ENCODE data around the gene SLCO2A1.

SLCO2A1 gene

DNA sequence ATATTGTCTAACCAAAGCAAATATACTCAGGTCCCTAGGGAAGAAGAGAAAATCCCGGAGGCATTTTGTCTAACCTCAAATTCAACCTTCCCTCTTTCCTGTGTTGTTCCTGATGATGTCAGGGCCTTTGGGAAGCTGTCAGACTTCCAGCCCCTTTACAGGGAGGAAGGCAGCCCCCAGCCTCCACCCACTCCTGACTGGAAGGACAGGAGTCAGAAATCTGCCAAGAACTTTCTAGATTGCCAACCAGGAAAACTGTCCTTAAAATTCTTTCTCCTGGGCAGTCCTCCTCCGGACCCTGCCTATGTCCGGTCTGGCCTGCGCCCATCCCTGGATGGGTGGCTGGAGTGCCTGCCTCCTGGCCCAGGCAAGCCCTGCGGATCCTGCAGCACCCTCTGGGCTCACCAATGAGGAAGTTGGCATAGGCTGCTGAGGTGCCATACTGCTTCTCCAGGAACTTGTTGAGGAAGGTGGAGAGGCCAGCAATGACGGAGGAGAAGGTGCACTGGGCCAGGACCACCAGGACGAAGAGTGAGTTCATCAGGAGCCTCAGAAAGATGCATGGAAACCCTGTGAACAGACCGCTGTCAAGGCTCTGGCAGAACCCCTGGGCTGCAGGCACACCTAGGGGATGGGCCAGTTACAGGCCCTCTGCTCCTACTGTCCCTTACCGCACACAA, 81.5 kb downstream of the SLCO2A1 start:
- Mint-ChIP-seq H3K9me3 (no peaks in the 10 kb centered on the region), H3K4me3 (no peak overlapping the region)

DNA sequence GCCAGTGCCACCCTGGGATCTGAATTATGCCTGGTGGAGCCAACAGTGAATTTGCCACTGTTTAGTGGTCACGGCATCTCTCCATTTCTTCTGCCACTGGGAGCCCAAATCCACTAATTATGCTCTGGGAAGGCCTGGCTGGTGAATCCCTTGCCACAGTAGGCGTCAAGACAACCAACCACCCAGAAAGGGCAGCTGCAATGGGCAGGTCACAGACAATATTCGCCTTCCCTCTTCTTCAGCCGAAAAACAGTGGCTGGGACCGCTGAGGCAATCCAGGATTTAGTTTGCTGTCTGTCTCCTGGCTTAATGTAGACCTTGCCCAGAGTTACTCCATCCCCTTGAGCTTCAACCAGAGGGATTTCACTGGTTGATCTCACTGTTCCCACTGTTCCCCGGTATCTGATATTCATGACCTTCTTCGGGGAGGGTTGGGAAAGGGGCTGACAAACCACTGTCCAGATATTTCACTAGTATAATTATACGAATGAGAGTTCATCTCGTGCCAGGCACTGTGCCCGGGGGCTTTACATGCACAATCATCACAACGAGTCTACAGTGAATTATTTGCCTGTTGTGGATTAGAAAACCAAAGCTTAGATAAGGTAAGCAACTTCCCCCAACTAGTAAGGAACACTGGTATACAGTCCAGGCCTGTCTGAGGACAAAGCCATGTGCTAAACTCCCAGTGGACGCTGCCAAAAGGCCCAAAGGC, 84.2 kb downstream of the SLCO2A1 start:
- H3K4me1 Mint-ChIP-seq, result peaks cover 16% of the 10 kb centered on the region
- H3K4me3 Mint-ChIP-seq, result no peak overlapping the region
- DNase-seq (ENCODE audit: low spot score in 2 of 2) (no peak), ATAC-seq (no peak)
- H3K36me3 Mint-ChIP-seq, result no peaks in the 10 kb centered on the region
- no peak overlapping the region for H3K27ac Mint-ChIP-seq
- H3K9me3 Mint-ChIP-seq, result no peaks in the 10 kb centered on the region

More for the DNA sequence above, 81.5 kb downstream of the SLCO2A1 start:
- no peak for ATAC-seq
- no peak for DNase-seq (ENCODE audit: low spot score in 2 of 2)
- no peak overlapping the region for H3K27ac Mint-ChIP-seq
- H3K4me1 Mint-ChIP-seq, result peaks cover 8% of the 10 kb centered on the region
- H3K36me3 Mint-ChIP-seq, result no peaks in the 10 kb centered on the region

DNA sequence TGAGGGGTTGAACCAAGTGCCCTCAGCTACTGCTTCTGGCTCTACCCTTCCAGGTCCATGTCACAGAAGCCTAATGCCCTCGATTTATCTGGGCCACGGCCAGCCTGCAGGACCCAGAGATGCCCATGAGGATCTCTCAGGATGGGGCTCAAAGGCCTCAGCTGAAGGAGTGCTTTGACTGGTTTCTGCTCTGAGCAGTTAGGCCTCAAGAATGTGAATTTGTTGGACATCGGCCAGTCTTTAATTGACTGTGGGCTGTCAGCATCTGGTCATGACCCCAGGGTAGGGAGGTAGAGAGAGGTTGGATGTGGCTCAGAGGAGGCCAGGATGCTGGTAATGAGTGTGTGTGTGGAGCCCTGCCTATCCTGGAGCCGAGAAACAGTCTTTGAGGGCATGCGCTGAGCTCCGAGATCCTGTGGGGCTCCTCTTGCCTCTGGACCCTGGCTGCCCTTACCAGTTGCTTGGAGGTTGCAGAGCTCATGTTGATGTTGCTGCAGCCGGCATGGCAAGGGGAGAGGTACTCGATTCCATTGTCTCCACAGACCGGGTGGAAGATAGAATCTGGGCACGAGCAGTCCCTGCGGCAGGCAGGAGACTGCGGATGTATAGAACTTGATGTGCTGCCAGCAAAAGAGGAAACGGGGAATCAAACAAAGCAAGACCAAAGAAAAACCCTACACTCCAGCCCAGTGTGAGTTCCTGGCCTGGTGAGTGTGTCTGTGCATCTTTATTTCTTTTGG, 84.9 kb downstream of the SLCO2A1 start:
- Mint-ChIP-seq H3K36me3 (no peaks in the 10 kb centered on the region), H3K4me1 (peaks cover 16% of the 10 kb centered on the region), H3K4me3 (no peak overlapping the region), H3K9me3 (no peaks in the 10 kb centered on the region), H3K27ac (no peak overlapping the region)
- DNase-seq (ENCODE audit: low spot score in 2 of 2) (no peak), ATAC-seq (no peak)

DNA sequence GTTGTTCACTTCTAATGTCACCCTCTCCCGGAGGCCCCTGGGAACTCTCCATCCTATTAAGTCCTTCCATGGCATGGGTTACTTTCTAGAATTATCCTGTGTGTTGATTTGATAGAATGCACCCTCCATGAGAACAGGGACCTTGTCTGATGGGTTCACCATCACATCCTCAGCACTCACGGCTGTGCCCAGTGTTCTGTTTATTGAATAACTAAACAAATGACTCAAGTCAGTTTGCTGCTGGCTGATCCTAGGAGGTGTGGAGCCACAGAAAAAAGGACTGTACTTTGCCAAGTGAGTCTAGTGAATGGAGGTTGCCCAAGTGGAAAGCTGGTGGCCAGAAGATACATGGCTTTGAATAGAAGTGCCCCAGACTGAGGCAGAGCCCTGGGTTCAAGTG, 85.5 kb downstream of the SLCO2A1 start:
- DNase-seq (ENCODE audit: low spot score in 2 of 2), result no peak
- no peak overlapping the region for H3K27ac Mint-ChIP-seq
- no peaks in the 10 kb centered on the region for H3K9me3 Mint-ChIP-seq
- no peak overlapping the region for H3K4me3 Mint-ChIP-seq
- no peak for ATAC-seq
- H3K36me3 Mint-ChIP-seq, result no peaks in the 10 kb centered on the region
- peaks cover 16% of the 10 kb centered on the region for H3K4me1 Mint-ChIP-seq

DNA sequence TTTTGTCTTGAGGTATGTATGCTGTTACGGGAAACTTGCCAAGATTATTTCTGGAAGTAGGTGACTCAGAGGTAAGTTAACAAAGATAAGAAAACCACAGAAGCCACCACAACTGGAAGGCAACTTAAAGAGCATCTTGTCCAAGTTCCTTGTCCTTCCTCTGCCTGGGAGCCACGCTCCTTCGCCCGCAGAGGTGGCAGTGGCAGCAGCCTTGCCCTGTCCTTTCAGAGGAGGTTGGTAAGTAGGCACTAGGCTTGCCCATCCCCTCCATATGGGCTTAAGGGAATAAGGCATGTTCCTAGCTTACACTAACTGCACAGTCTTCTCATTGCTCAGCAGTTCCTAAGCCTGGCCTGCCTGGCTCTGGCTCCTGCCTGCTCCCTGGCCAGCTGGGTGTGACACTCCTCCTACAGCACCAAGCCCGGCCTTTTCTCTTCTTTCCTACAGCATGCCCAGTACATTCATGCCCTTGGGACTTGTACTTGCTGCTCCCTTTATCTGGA, 86.0 kb downstream of the SLCO2A1 start:
- Mint-ChIP-seq H3K36me3 (no peaks in the 10 kb centered on the region), H3K9me3 (no peaks in the 10 kb centered on the region), H3K27ac (no peak overlapping the region), H3K4me1 (peaks cover 16% of the 10 kb centered on the region), H3K4me3 (no peak overlapping the region)
- no peak for DNase-seq (ENCODE audit: low spot score in 2 of 2)
- ATAC-seq, result no peak

DNA sequence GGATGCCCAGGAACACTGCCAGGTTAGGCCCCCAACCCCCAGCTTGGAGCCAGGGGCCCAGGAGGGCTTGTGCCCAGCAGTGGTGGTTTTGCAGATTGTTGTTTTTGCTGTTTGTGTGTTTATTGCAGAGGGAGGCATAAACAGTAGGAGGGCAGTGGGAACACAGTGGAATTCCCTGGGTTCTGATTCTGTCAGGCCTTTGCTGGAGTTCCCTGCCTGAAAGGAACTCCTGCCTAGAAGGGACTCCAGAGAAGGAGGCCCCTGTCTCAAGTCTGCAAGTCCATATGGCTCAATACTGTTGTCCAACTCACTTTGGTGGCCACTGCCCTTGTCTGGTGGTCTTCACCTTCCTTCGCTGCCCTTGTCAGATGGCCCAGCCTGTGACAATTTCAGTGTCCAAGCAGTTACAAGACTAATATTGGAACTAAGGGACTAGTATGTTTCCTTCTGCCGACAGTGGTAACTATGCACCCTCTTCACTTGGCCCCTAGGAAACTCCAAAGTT, 86.6 kb downstream of the SLCO2A1 start:
- no peak for DNase-seq (ENCODE audit: low spot score in 2 of 2)
- peaks cover 16% of the 10 kb centered on the region for H3K4me1 Mint-ChIP-seq
- ATAC-seq, result no peak
- no peaks in the 10 kb centered on the region for H3K9me3 Mint-ChIP-seq
- H3K27ac Mint-ChIP-seq, result peak overlapping the region; percentile 17
- H3K36me3 Mint-ChIP-seq, result no peaks in the 10 kb centered on the region
- no peak overlapping the region for H3K4me3 Mint-ChIP-seq

DNA sequence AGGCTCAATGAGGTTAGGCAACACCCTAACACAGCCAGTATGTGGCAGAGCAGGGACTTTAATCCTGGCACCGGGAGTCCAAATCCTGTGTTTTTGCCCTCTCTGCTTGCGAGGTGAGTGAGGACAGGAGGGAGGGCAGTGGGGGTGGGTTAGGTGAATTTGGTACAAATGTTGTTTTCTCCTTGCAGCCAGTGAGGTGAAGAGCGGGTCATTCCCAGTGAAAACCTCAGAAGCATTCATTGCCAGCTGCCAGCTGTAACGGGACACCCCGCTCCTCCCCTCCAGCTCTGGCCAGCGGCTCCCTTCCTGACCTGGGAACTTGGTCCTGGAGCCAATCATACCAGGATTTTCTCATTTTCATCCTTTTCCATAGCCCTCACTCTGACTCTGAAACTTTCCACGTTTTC, 88.3 kb downstream of the SLCO2A1 start:
- ATAC-seq (no peak), DNase-seq (ENCODE audit: low spot score in 2 of 2) (no peak)
- Mint-ChIP-seq H3K27ac (no peak overlapping the region), H3K36me3 (no peaks in the 10 kb centered on the region), H3K4me3 (no peak overlapping the region), H3K4me1 (peaks cover 16% of the 10 kb centered on the region), H3K9me3 (no peaks in the 10 kb centered on the region)

DNA sequence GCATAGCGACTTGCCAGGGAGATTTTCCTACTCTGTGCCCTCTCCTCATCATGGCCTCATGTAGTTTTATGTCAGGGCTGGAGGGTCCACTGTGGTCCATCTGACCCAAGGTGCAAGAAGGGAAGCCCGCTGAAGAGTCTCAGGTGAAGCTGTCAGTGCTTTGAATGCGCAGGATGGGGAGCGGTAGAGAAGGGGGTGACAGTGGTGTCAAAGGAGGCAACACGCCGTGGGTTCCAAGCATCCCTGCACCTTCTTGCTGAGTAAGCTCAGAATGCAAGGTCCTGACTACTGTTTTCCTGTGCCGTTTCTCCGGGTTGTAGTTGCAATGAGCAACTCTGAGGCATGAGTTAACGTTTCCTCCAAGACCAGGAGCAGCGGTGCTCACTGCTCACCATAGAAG, 89.2 kb downstream of the SLCO2A1 start:
- peaks cover 16% of the 10 kb centered on the region for H3K4me1 Mint-ChIP-seq
- H3K36me3 Mint-ChIP-seq, result no peaks in the 10 kb centered on the region
- no peak overlapping the region for H3K4me3 Mint-ChIP-seq
- no peak for ATAC-seq
- no peak for DNase-seq (ENCODE audit: low spot score in 2 of 2)
- no peak overlapping the region for H3K27ac Mint-ChIP-seq
- no peaks in the 10 kb centered on the region for H3K9me3 Mint-ChIP-seq

DNA sequence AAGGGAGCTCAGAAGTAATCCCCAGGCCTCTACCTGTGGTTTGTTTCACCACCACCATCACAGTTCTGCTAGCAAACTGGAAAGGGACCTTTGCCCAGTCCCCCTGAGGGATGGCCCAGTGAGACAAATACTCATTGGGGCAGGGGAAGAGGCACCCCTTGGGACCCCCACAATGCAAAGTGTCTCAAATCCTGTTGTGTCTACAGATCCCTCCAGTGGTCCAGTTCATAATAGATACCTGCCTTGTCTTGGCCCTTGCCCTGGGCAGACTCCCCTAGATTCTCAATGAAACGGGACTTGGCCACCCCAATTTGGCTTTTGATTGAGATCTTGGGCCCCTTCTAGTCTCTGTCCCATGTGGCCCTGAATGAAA, 90.3 kb downstream of the SLCO2A1 start:
- H3K27ac Mint-ChIP-seq, result no peak overlapping the region
- H3K4me1 Mint-ChIP-seq, result peaks cover 16% of the 10 kb centered on the region
- ATAC-seq (no peak), DNase-seq (ENCODE audit: low spot score in 2 of 2) (no peak)
- H3K4me3 Mint-ChIP-seq, result no peak overlapping the region
- no peaks in the 10 kb centered on the region for H3K9me3 Mint-ChIP-seq
- no peaks in the 10 kb centered on the region for H3K36me3 Mint-ChIP-seq

DNA sequence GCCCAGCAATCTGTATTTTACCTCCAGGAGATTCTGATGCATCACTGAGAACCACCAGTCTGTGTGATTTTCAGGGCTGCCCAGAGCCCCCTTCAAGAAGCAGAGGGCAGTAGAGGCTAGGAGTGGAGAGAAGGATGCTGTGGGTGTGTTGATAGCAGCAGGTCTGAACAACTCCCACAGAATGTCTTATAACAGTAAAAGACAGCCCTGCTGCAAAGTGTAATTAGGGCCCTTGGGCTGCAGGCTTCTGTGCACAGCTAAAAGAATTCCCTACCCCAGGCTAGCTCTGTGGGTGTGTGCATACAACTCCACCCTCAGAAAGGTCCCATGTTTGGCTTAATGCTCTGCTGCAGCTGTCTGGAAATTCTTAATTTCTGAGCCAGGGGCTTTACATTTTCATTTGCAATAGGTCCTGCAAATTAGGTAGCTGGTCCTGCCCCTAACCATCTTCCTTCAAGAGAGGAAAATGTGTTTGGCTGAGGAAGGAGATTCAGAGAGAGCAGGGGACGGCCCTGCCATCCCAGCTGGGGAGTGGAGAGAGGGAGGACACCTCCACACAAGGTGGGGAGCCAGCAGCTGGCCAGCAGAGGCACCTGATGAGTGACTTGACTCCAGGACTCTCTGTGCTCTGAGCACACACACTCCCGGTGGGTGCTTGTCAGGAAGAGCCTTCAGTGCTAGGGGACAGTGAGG, 90.8 kb downstream of the SLCO2A1 start:
- no peaks in the 10 kb centered on the region for H3K9me3 Mint-ChIP-seq
- DNase-seq (ENCODE audit: low spot score in 2 of 2), result no peak
- no peak overlapping the region for H3K27ac Mint-ChIP-seq
- no peak overlapping the region for H3K4me3 Mint-ChIP-seq
- H3K4me1 Mint-ChIP-seq, result peaks cover 13% of the 10 kb centered on the region
- ATAC-seq, result no peak
- no peaks in the 10 kb centered on the region for H3K36me3 Mint-ChIP-seq

DNA sequence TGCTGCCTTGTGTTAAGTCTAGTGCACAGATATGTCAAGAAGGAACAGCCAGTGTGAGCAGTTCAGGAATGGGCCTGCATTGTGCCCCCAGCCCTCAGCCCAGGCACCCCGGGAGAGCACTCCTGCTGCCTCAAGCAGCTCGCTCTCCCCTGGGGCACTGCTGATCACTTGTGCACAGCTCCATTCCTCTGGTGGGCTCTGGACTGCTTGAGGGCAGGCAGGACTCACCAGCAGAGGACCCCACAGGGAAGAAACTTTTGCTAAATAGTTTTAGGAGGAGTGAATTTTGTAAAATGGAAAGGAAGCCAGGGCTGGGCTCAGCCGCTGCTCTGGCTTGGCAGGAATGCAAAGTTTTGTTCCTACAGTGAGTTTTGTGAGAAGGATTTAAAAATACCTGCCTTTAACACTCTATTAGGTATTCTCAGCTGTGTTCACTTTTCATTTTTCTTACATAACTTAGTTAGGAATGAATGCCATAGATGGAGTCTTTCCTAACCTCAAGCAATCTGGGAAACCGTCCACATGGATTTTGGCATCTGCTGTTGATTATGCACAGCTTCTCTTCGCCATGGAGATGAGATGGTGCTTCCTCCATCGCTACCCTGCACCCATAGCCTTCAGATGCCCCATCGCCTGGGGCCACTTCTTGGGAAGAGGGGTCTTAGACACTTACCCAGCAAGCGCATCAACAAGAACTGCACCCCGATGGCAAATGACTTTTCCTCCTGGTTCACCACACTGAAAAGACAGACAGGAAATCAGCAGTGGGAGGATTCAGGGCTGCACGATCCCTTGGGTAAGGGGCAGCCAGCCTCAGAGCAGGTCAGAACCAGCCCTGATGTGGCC, 91.7 kb downstream of the SLCO2A1 start:
- Mint-ChIP-seq H3K27ac (no peak overlapping the region), H3K9me3 (no peaks in the 10 kb centered on the region), H3K36me3 (no peaks in the 10 kb centered on the region), H3K4me3 (no peak overlapping the region), H3K4me1 (peaks cover 8% of the 10 kb centered on the region)
- ATAC-seq (no peak), DNase-seq (ENCODE audit: low spot score in 2 of 2) (no peak)

DNA sequence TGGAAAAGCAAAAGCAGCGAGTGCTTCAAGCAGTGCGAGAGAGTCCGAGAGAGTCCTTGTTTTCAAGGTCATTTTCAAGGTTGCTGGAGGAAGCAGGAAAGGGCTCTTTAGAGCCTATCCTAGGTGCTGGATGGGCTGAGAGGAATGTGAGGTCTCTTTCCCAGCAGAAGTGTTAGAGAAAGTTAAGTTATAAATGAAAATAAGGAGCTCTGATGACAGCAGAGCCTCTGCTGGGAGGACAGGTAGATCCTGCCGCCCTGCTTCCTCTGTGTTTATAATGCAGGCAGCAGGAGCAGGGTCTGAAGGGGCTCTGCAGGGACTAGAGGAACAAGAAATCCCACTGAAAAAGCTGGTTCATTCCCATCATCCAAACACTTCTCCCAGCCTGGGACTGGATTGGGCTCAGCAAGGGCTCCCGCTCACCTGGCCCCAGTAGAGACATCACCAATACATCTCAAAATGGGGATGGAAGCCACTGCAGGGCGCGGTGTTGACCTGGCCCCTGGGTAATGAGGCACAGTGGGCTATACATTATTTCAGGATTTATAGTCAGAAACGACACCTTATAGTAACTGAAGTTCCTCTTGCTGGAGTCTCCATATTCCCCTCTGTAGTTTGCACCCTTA, 92.6 kb downstream of the SLCO2A1 start:
- Mint-ChIP-seq H3K36me3 (no peaks in the 10 kb centered on the region), H3K9me3 (no peaks in the 10 kb centered on the region), H3K4me3 (no peak overlapping the region), H3K4me1 (peaks cover under 1% of the 10 kb centered on the region), H3K27ac (no peak overlapping the region)
- ATAC-seq (no peak), DNase-seq (ENCODE audit: low spot score in 2 of 2) (peak in 1 of 2 donors; percentile 38)

DNA sequence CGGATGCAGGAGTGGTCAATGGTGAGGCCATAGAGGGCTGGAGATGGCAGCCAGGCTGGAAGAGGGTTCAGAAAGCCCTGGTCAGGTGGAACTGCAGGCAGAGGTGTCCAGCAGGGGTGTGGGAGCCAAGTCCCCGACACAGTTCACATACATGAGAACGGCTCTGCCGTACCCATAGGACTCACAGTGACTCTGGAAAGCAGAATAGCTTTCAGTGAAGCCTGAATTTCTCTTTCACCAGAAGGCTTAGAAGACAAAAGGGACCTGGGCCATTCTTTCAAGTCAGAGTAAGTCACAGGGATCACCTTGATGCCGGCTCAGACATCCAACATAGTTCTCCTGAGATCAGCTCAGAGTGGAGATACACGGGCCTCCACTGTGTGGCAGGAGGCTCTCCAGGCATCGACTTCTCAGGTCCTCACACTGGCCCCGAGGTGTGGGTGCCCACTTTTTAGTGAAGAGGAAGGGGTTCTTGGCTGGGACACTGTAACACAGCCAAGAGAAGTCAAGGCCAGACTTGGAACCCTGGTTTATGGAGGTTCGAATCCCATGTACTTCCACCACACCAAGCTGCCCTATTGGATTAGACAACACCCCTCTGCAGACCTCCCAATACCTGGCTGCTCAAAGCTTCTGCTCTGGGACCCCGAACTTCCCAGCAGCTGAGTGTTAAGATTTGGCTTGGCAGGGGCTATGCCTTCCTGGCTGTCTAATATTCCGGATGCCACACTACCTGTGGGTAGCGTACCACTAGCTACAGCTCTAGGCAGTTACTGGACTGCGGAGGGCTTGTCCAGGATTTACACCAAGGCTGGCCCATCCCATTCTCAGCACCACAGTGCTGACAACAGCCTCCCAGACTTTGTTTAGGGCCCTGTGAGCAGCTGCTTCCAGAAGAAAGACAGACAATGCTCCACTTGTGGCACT, 93.6 kb downstream of the SLCO2A1 start:
- Mint-ChIP-seq H3K36me3 (no peaks in the 10 kb centered on the region), H3K4me1 (no peaks in the 10 kb centered on the region), H3K9me3 (no peaks in the 10 kb centered on the region), H3K4me3 (no peak overlapping the region), H3K27ac (no peak overlapping the region)
- ATAC-seq, result no peak
- peak in 1 of 2 donors; percentile 34 for DNase-seq (ENCODE audit: low spot score in 2 of 2)
